GM18907 (cell line): ENCODE data around the gene DENND1B.

Experiments
- ATAC-seq: cut with Tn5 transposase; IDR thresholded peaks from one replicate; pipeline ENCODE4 v1.9.1; 2021; ENCODE audit warnings: mild to moderate bottlenecking, moderate library complexity; ENCODE audit not compliant: unreplicated experiment

Gene DENND1B

DNA sequence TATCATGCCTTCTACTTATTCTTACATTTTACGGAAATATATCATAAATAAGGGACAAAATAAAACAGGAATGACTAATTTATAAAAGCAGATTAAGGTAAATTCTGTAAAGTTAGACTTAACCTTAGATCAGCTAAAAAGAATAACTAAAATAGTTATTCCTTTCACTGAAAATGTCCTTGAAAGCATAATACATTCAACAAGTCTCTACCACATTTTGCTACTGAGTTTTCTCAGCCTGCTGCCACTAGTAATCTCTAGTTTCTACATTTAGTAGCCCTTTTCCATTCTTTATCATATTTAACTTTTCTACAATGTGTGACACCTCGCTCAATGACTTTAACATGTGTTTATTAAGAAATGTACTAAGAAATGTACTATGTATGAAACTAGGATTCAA lies 89.0 kb downstream of the DENND1B start:
- ATAC-seq = no peak

DNA sequence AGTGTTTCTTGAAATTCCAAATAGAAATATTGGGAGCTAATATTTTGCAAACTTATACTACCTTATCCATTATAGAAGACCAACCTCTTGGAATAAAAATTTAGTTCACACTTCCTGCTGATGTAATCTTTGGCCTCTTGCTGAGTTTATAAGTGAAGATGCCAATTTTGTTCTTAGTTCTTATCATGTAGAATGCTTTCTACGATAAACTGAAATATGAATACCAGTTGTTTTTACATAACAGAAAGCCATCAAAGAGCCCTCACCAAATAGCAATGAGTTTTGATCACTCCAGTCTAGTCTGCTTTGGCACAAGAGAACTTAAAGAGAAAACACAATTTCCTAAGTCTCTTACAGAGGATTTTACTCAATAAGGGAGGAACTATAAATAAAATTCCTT lies 89.5 kb downstream of the DENND1B start:
- ATAC-seq = no peak

DNA sequence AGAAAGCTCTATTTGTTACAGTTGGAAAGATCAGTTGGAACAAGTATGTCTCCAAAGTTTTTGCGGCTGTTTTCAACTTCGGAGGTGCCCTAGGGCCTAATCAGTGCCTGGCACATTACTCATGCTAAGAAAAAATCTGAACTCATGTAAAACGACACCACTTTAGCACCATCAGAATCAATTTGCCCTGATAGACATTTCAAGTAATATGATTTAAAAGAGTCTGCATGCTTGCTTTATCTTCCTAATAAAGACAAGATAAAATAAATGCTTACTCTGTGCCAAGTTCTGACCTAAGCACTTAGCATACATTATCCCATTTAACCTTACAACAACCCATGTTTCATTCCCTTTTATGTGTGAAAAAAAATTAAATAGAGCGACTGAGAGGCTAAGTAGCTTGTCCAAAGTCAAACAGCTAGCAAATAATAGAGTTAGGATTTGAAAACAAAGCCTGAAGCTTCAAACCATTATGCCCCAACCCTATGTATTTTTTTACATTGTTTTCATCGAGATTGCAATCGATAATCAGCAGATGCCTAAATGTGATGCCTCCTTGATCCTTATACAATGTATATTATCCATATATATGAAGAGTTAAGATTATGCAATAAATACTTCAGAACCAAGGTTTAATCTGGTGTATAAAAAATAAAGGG lies 91.3 kb downstream of the DENND1B start:
- ATAC-seq = no peak

DNA sequence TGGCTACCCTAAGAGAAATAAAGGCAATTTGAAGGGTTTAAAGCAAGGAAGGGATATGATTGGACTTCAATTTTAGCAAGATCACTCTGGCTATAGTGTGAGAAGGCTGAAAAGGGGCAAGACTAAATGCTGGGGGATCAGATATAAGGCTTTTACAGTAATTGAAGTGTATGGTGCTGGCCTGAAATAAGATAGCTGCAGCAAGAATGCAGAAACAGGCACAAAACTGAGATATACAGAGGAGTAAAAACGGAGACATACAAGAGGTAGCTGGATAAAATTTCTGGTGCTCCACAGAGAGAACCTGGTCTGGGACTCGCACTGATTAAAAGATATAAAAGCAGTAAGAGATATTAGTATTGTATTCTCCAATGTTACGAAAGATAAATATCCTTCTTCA lies 92.0 kb downstream of the DENND1B start:
- no peak for ATAC-seq

DNA sequence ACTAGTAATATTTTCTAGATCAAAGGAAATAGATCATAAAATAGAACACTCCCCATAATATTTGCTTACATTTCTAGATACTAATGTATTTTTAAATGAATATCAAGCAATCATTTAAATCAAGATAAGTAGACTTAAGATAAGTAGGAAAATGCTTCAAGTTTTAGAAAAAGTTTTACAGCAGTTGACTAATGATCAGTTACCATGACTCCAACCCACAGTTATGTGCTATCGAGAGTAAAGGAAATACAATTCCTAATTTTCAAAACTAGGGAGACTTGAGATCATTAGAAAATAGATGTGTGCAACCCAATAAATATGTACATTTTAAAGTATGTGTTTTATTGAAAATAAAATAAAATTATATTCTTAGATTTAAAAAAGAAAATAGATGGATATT lies 95.0 kb downstream of the DENND1B start:
- ATAC-seq = no peak

DNA sequence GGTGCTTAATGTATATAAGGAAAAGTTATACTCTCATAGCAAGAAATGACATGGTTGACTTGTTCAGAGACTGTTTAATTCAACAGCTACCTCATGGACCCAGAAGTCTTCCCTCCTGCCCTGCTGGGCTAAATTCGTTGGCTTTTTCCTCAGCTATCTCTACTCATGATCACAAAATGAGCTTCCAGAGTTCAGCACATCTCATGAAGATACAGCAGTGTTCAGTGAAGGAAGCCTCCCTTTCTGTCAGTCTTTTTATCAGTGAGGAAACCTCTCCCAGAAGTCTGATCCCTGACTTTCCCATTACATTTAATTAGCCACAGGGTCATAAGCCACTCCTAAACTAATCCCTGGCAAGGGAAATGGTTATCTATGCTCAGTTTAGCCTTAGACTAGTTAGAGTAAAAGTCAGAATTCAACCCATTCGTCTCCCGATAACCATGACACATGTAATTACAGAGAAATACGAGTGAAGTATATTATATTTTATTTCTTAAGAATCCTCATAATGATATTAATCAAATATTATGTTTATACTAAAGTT lies 97.5 kb downstream of the DENND1B start:
- no peak for ATAC-seq

DNA sequence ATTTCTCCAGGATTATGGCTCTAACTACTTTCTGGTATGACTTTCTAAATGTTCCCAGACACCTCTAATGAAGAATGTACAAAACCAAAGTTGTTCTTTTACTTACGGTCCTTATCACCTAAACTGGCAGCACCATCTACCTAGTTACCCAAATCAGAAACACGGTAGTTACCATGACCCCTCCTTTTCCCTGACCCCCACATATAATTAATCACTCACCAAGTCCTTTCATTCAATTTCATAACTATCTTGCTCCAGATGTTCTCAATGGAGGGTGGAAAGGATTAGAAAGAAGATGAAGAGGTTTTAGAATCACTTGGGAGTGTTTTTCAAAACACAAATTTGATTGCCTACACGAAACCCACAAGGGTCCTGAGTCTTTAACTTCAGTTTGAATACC lies 98.0 kb downstream of the DENND1B start:
- no peak for ATAC-seq

DNA sequence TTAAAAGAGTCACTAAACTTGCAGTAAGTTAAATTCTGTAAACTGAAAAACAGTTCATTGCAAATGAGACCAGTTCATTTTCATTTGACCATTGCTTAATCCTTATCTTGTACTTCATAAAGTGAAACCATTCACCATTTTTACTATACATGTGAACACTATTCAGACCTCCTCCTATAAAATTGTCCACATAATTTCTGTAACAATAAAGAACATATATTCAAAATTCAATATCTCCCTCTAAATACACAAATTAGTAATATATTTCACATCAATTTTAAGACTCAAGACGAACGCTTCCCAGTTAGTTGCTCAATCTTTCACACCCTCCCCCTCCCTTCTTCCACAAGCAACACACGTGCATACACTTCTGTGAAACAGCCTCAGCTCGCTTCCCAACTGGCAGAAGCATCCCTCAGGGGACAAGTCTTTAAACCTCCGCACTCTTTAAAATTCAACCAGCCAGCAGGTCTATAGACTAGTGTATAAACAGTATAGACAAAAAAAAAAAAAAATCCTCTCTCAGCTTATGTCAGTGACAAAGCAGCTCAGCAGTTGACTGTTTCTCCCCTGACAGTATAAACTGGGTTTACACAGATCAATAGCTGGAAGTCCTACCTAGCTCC lies 99.6 kb downstream of the DENND1B start:
- ATAC-seq = no peak

DNA sequence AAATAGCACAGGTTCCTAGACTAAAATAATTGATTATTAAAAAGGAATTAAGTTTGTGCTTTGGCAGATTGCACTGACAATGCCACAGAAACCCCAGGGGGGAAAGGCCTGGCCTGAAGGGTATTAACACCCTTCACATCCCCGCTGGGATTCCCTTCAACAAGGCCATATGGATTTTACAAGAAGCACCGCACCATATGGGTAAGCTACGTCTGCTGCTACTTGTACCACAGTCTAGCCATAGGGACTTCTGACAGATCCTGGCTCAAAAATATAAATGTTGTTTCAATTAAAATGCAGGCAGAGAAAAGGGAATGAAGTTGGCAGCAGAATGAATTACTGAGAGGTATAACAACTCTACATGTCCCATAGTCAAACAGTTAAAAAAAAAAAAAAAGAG lies 101.0 kb downstream of the DENND1B start:
- ATAC-seq = no peak

DNA sequence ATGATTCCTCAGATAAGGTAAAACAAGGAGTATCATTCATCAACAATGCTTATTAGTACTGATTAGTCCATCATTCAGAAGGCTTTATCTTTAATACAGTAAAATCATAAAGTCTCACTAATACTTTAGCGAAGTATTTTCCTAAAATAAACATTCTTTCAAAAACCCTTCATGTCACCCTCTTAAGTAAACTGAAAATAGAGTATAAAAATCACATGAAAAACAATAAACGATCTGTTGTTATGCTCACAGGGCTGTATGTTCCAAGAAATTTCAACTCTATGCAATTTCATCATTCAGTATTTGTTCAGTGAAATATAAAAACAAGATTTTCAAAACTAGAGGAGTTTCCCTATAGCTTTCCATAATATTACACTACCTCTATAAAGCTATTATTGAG lies 102.0 kb downstream of the DENND1B start:
- no peak for ATAC-seq

DNA sequence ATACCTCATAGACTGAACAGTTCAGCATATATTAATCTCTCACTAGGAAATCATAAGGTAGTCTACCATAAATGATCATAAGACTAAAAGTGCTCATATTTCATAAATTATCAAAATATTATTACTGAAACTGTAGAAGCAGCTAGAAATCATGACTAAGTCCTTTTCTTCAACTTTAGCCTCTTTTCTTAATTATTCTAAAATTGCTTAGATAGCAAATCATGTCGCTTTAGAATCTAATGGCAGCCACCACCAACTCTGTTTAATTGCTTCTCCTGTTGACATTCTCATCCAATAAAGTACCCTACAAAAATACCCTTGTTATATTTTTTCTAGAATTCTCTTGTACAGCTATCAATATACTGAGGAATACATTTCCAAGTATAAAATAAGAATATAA lies 102.9 kb downstream of the DENND1B start:
- ATAC-seq = no peak

DNA sequence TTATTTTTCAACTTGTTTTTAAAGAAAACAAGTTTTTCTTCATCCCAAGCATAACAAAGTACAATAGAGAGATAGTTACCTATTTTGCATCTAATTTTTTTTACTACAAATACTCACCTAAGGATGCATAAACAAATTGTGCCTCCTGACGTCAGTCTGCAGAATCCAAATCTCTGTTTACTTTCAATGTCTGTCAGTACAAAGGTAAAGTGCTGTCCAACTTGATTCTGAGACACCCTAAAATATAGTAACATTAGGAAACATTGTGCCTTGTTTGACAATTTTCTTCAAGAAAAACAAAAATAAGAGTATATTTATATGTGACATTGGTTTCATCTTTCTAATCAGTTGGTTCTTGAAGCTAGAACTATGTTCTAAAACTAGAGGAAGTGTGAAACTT lies 103.4 kb downstream of the DENND1B start:
- ATAC-seq = no peak

DNA sequence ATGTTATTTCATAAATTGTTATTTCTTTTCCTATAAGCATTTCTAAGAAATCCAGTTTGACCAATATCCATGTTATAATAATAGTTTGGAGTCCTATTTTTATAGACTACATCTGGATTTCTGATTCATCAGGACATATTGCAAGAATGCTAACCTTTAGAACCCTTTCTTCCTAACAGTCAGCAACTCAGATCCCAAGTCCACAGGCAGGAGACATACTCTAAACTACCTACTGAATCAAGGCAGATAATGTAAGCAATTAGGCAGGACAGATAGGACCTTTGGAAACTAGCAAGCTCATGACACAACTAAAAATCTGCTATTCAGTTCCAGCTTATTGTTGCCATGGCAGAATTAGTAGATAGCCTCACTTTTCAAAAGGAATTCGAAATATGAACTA lies 104.1 kb downstream of the DENND1B start:
- ATAC-seq = no peak

DNA sequence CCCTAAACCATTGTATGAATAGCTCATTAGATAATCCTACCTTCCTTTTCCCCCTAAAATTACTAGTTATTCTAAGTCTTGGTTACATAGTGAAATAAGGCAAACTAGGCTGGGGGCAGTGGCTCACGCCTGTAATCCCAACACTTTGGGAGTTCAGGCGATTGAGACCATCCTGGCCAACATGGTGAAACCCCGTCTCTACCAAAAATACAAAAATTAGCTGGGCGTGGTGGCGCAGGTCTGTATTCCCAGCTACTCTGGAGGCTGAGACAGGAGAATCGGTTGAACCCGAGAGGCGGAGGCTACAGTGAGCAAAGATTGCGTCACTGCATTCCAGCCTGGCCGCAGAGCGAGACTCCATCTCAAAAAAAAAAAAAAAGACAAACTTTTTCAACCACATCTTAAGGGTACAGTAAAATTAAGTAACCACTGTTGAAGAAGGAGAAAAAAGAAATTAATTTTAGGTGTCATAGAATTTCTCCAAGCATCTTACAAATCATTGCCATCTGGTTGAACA lies 108.5 kb downstream of the DENND1B start:
- ATAC-seq = no peak

DNA sequence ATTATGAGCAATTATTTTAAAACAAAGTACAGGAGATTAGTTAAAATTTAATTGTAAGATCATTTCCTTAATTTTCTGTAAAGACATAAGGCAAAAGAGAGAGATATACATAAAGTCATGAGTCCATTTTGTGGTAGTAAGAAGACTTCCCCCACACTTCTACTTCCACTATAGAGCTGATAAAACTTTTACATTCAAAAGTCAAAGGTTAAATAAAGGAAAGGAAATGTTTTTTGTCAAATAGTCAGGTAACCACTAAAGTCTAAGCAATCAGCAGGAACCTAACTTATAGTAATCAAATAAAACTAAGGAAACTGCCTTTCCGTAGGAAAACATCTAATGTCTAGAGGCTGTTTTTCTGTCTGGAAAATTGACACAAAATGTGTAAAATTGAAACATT lies 110.9 kb downstream of the DENND1B start:
- no peak for ATAC-seq

DNA sequence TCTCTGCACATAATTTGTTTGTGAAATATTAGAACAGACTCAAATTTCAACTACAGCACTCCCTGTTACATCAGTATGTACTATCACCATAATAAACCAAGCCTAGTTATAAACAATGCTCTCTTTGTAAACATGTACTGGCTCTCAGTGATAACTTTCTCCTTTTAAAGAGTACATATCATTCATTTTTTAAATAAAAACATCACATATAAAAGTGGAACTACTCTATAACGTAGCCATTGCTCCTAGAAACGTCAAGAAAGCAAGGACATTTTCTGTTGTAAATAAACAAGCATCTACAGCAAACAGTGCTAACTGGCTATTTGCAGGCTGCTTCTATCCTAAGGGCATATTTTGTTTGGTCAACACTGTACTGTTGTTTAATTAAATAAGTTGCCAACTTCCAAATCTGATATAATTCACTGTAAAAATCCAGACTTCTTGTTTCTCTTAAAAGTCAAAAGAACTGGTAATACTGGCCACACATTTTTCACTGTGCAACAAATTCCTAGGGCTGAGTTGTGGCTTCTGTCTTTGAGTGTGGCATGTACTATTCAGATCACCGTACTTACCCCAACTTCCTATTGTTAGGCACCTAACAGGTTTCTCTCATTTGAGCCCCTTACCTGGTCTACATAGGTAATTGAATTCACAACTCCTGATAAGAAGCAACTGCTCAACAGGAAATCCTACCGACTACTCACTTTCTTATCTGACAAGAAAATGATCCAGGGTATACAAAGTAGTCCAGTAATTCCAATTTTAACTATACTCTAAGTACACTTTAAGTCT lies 111.9 kb downstream of the DENND1B start:
- no peak for ATAC-seq

DNA sequence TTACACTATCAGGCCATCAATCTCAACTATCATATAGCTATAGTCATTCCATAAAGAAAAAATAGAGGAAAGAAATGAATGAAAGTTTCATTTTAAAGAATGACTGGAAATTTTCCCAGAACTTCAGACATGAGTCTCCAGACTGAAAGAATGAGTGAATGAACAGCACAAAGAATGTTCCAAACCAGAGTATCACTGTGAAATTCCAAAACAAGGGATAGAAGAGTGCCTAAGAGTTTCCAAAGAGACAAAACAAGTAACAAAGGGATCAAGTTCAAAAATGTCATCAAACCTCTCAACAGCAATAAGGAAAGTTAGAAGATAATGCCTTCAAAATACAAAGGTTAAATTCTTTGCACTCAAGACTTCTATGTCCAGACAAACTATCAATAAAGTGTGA lies 114.9 kb downstream of the DENND1B start:
- no peak for ATAC-seq

DNA sequence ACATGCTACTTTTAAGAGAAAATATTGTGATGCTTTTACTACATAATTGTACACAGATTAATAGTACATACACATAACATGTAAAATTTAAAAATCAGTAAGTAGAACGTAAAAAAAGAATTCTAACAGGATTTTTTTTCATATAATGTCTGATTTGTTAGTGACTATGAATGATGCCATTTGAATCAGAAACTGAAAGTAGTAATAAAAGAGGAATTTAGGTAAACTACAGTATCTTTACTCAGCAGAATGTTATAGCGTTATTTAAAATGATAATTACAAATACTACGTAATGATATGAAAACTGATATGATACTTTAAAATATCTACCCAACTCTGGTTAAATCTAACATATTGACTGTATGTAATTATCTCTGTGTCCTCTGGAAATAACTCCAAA lies 116.1 kb downstream of the DENND1B start:
- ATAC-seq = no peak

DNA sequence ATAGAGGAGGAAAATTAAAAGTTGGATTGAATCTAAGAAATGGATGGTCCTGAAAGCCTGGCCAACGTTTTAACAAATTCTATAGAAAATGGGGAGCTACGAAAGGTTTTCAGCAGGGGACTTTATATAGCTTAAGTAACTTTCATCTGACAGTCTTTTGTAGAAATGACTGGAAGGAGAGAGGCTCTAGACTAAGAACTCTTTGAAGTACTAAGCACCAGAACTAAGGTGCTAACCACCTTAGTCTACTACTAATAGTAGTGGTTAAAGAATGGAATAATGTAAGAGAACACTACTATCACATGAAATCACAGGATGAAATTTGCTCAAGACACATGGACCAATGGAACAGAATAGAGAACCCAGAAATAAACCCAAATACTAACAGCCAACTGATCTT lies 126.1 kb downstream of the DENND1B start:
- no peak for ATAC-seq

DNA sequence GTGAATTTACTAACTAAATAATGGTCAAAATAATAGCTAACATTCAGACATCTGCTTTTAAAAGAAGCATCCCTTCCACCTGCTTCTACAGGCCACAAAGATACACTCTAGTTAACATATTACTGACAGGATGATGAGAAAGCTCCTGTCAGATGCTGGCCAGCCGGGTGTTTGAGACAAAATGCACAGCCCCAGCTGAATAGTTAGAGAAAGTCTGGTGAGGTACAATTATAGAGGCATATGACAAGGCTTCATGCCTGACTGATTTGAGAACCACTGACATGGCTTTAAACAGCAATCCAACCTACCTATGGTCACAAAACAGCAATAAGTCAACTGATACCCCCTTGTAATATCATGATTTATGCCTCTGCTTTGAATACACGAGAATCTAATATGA lies 137.0 kb downstream of the DENND1B start:
- ATAC-seq = no peak

DNA sequence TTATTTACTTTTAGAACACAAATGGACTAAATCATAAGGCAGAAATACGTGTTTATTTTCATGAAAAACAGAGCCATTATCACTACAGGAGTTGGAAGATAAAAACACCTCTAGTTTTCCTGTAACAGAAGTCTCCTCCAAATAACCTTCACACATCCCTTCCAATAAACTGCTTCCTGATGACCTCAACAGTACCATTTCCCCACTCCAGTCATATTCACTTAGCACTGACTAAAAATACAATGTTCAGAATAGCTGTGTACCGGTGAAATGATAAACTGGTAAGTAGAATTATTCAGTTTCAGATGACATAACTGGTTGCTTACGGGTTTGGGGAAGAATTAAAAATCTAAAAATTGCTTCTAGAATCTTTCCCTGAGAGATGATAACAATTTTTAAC lies 137.9 kb downstream of the DENND1B start:
- no peak for ATAC-seq
